ENCODE data around the gene SH3BGRL. TPM values are rescaled to one million over a fixed set of nuclear protein-coding genes. Genes with fewer than 3 reads are reported as not detected.
"Not testable (repeated sequence)": the region's sequence is repeated elsewhere in the genome, so short reads cannot be mapped to it uniquely, and the experiment has no call there.

The SH3BGRL gene
- total RNA-seq, 1 experiment from 2014 or later = 32.4 TPM

DNA sequence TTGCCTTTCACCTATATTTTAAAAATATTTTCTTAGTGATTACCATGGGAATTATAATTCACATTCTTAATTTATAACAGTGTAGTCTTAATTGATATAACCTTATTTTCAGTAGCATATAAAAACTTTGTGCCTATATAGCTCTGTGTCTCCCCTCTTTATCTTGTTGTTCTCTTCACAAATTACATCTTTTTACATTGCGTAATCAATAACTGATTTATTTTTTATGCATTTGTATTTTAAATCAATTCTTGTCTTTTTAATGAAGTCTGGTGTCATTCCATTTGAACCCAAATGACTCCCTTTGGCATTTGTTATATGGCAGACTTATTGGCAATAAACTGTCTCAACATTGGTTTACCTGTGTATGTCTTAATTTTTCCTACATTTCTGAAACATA lies 137.0 kb downstream of the SH3BGRL start (continued):
- TF ChIP-seq ZNF274 (IDR thresholded peaks at IDR 0.05; ENCODE audit: low read depth, low read length) = no peak
- no peak for TF ChIP-seq SIN3A (IDR thresholded peaks at IDR 0.05; ENCODE audit: low read depth)
- no peak for TF ChIP-seq EZH2 (IDR thresholded peaks at IDR 0.05)

- POLR2A ChIA-PET; H3K79me2 ChIP-seq (ENCODE audit: insufficient read depth, low read length); BruUV-seq (replicated peaks): not testable (repeated sequence)
Observed at GRCh38 chrX:81345296-81345695, 143.4 kb downstream of the SH3BGRL start.

More at GRCh38 chrX:81345296-81345695, 143.4 kb downstream of the SH3BGRL start:
- H3K36me3 ChIP-seq (ENCODE audit: control insufficient read depth in 1 of 2, insufficient read depth in 2 of 2, low read length in 2 of 2); intact Hi-C loops (cut with micrococcal nuclease); H3K4me3 ChIP-seq (replicated peaks in 1 of 2; ENCODE audit: low read depth in 1 of 2, low read length in 2 of 2); DNase-seq (ENCODE audit: low read depth, low spot score); H3K4me2 ChIP-seq (ENCODE audit: low read length); H3K27me3 ChIP-seq (ENCODE audit: insufficient read depth, low read length); RAD21 ChIA-PET (ENCODE audit: low non-redundant PET in 1 of 2, low total read pairs in 2 of 2, uncharacterized antibody in 2 of 2, unreplicated experiment in 2 of 2); H3K9ac ChIP-seq (ENCODE audit: low read length); CTCF ChIA-PET; H3K9me3 ChIP-seq (ENCODE audit: control insufficient read depth in 1 of 2, insufficient read depth in 1 of 2, low read depth in 1 of 2, low read length in 2 of 2); H4K20me1 ChIP-seq (ENCODE audit: insufficient read depth); H3K9me2 ChIP-seq (ENCODE audit: insufficient read depth); H3K4me1 ChIP-seq (ENCODE audit: control insufficient read depth in 1 of 2, insufficient read depth in 2 of 2, low read length in 2 of 2); ATAC-seq; H2AFZ ChIP-seq (ENCODE audit: low read depth, low read length, poor library complexity, severe bottlenecking); H3K27ac ChIP-seq (ENCODE audit: low read depth, low read length): not testable (repeated sequence)

Other genes starting within 250 kb of the SH3BGRL start
- 3.0 TPM for gene HMGN5, start 189 bp upstream of the SH3BGRL start, total RNA-seq (2021; ENCODE audit: unreplicated experiment)